Panc1 (cell line): ENCODE measurements around the gene ZBED5. TPM values are rescaled to one million over a fixed set of nuclear protein-coding genes. Genes with fewer than 3 reads are reported as not detected.

Experiments used
- ATAC-seq: fragments of 200-7000 bp; cut with Tn5 transposase; 2 replicates; pipeline ENCODE4 v1.9.1; 2020; ENCODE audit warnings: mild to moderate bottlenecking, moderate library complexity
- BruUV-seq: library from RNA; stranded (reverse); fragments of 400-500 nt; replicated peaks from 2 replicates; lab custom pipeline; 2021; lab: Mats Ljungman, UMichigan
- CTCF ChIA-PET: fragments of 300-600 bp; sonication (Branson Sonifier 250); formaldehyde crosslinking; loops from one replicate; lab custom pipeline; 2022; ENCODE audit warnings: antibody characterized with exemption; lab: Charles Lee
- POLR2A ChIA-PET: fragments of 300-600 bp; sonication (Branson Sonifier 250); formaldehyde crosslinking; loops from one replicate; lab custom pipeline; 2022; ENCODE audit warnings: antibody characterized with exemption; lab: Charles Lee
- DNase-seq: peaks from one replicate; pipeline ENCODE4 v3.0.0-alpha.2; 2010; ENCODE audit warnings: low read depth, low spot score
- H3K27ac ChIP-seq: 2 replicates; pipeline ENCODE4 v1.5.1; 2011; ENCODE audit warnings: mild to moderate bottlenecking, low read length, inconsistent platforms
- H3K27me3 ChIP-seq: fragments of 200-500 bp; sonication (Bioruptor generic); 2 replicates; pipeline ENCODE4 v1.6.0; 2014; ENCODE audit warnings: low read length, inconsistent platforms; ENCODE audit not compliant: control insufficient read depth, insufficient read depth
- H3K36me3 ChIP-seq: fragments of 200-500 bp; sonication (Bioruptor generic); 2 replicates; pipeline ENCODE4 v1.5.1; 2014; ENCODE audit warnings: inconsistent platforms, mild to moderate bottlenecking, low read length, moderate library complexity; ENCODE audit not compliant: control insufficient read depth, insufficient read depth
- H3K4me1 ChIP-seq: 2 replicates; pipeline ENCODE4 v1.5.1; 2011; ENCODE audit warnings: inconsistent platforms, mild to moderate bottlenecking, low read length, moderate library complexity; ENCODE audit not compliant: control insufficient read depth, insufficient read depth
- H3K4me3 ChIP-seq, 2 experiments: 2 replicates each; pipeline ENCODE4 v1.5.1; 2011 to 2012; ENCODE audit warnings: low read depth in 2 of 2, low read length in 2 of 2, mild to moderate bottlenecking in 2 of 2, inconsistent platforms in 1 of 2, moderate library complexity in 1 of 2
- H3K9me3 ChIP-seq: fragments of 200-500 bp; sonication (Bioruptor generic); 2 replicates; pipeline ENCODE4 v1.5.1; 2014; ENCODE audit warnings: low read depth, mild to moderate bottlenecking, inconsistent platforms, low read length, moderate library complexity; ENCODE audit not compliant: control insufficient read depth, insufficient read depth
- CTCF ChIP-seq: fragments of 450-650 bp; IDR thresholded peaks from 2 replicates; pipeline ENCODE4 v1.5.1; 2017; ENCODE audit warnings: mild to moderate bottlenecking
- POLR2AphosphoS5 ChIP-seq: IDR thresholded peaks from 2 replicates; pipeline ENCODE4 v1.6.1; 2012; ENCODE audit warnings: mild to moderate bottlenecking, low read depth, low read length, moderate library complexity
- REST ChIP-seq, 2 experiments: IDR thresholded peaks; 2 replicates each; pipeline ENCODE4 v1.6.1; 2011 to 2012; ENCODE audit warnings: low read depth in 2 of 2, control low read depth in 1 of 2, low read length in 1 of 2, mild to moderate bottlenecking in 1 of 2, moderate library complexity in 1 of 2; ENCODE audit not compliant: insufficient read depth in 1 of 2
- SIN3A ChIP-seq: IDR thresholded peaks from 2 replicates; pipeline ENCODE4 v1.6.1; 2012; ENCODE audit warnings: low read depth, mild to moderate bottlenecking, low read length, moderate library complexity, borderline replicate concordance; ENCODE audit not compliant: insufficient read depth
- TCF7L2 ChIP-seq: IDR thresholded peaks from 2 replicates; pipeline ENCODE4 v1.6.1; 2011; ENCODE audit warnings: mild to moderate bottlenecking, low read depth, low read length, inconsistent platforms
- in situ Hi-C: cut with HindIII; loops from 2 replicates; pipeline ENCODE4 v1.10.0; 2016; ENCODE audit warnings: low sequenced_read_pairs, low pct_unique_long_range_greater_than_20kb
- intact Hi-C: fragments of 100-400 bp; cut with micrococcal nuclease; formaldehyde crosslinking; loops from one replicate; pipeline ENCODE4 v1.10.0; 2022; ENCODE audit not compliant: unreplicated experiment
- total RNA-seq: library from RNA; stranded (reverse); gene quantifications from one replicate; pipeline ENCODE4 v1.2.1, GENCODE V29; 2021; ENCODE audit not compliant: unreplicated experiment

ZBED5 gene
- total RNA-seq, 1 experiment from 2014 or later: 114 TPM

GRCh38 chr11:10813945-10814344 lies 43.9 kb downstream of the ZBED5 start:
- H3K27ac ChIP-seq: no peak overlapping the region
- TF ChIP-seq REST (IDR thresholded peaks at IDR 0.05; ENCODE audit: insufficient read depth in 1 of 2, low read depth in 2 of 2, low read length in 1 of 2) (no peak), POLR2AphosphoS5 (no peak), TCF7L2 (no peak), SIN3A (no peak), CTCF (no peak)
- no TSS peak for BruUV-seq
- no peaks in the 10 kb centered on the region for H3K36me3 ChIP-seq
- H3K27me3 ChIP-seq: no peaks in the 10 kb centered on the region
- in situ Hi-C loops (no loop called here), intact Hi-C loops (loop anchor here (5.0 kb wide), 1 partner anchor 33 kb away; no protein-coding TSS in a partner anchor)
- no peak overlapping the region for H3K4me3 ChIP-seq
- POLR2A ChIA-PET: interaction anchor here (0.6 kb wide), 1 partner anchor 390 kb away, joined by 4 read pairs; no protein-coding TSS in a partner anchor
- CTCF ChIA-PET: no interaction called here
- DNase-seq (no peak), ATAC-seq (no peak)
- no peaks in the 10 kb centered on the region for H3K9me3 ChIP-seq
- H3K4me1 ChIP-seq: peaks cover 9% of the 10 kb centered on the region; the same call in 1 of the 2 replicates

GRCh38 chr11:10809373-10810160 lies 48.3 kb downstream of the ZBED5 start:
- Histone ChIP-seq H3K36me3 (peaks cover 31% of the 10 kb centered on the region), H3K27ac (peak overlapping the region; percentile 96), H3K4me1 (peaks cover 31% of the 10 kb centered on the region), H3K27me3 (no peaks in the 10 kb centered on the region), H3K4me3 (peak overlapping the region; percentile 83 to 86), H3K9me3 (no peaks in the 10 kb centered on the region)
- ATAC-seq: peak; percentile 46
- BruUV-seq: TSS peak; percentile 87
- ChIA-PET POLR2A (interaction anchor here (0.6 to 2.3 kb wide), 19 partner anchors 9 to 964 kb away, joined by 3 to 32 read pairs (median 5); partner anchors contain the start of gene ZBED5), CTCF (interaction anchor here (0.5 to 1.9 kb wide), 10 partner anchors 14 to 270 kb away, joined by 3 to 17 read pairs (median 3); partner anchors contain the start of gene ZBED5)
- no peak for TF ChIP-seq REST (IDR thresholded peaks at IDR 0.05; ENCODE audit: insufficient read depth in 1 of 2, low read depth in 2 of 2, low read length in 1 of 2)
- TF ChIP-seq TCF7L2: no peak; the same call in 1 of the 2 replicates
- TF ChIP-seq SIN3A: 0 out of 2 replicates have a peak, but pooled peaks have one; percentile 30
- no peak for DNase-seq
- in situ Hi-C loops (no loop called here), intact Hi-C loops (loop anchor here (5.0 kb wide), 3 partner anchors 38 to 118 kb away; partner anchors contain the start of gene ZBED5)
